Activated T-helper 2 cell treated with anti-CD3 and anti-CD28 coated beads, Interferon-gamma antibody, Interleukin-2, Interleukin-4, amounts not matched to agents 10 μg/mL and 5 μg/mL and 100 μg/mL, durations not matched to agents 14 hours and 24 hours and 36 hours (primary cell): ENCODE results near the gene CNPY4. TPM values are rescaled to one million over a fixed set of nuclear protein-coding genes. Genes with fewer than 3 reads are reported as not detected.

ENCODE experiments used
- DNase-seq: peaks from one replicate; pipeline ENCODE4 v3.0.0; 2021; ENCODE audit warnings: low spot score
- H3K27ac Mint-ChIP-seq: one replicate; pipeline ENCODE4 v1.8.0; 2021; ENCODE audit warnings: mixed read lengths
- H3K27me3 Mint-ChIP-seq: one replicate; pipeline ENCODE4 v1.8.0; 2021; ENCODE audit warnings: low read depth, mixed read lengths
- H3K36me3 Mint-ChIP-seq: one replicate; pipeline ENCODE4 v1.8.0; 2021; ENCODE audit warnings: low read depth, mixed read lengths
- H3K4me1 Mint-ChIP-seq: one replicate; pipeline ENCODE4 v1.8.0; 2021; ENCODE audit warnings: low read depth, mixed read lengths
- H3K4me3 Mint-ChIP-seq: one replicate; pipeline ENCODE4 v1.8.0; 2021; ENCODE audit warnings: low read depth, mild to moderate bottlenecking, moderate library complexity, mixed read lengths
- H3K9me3 Mint-ChIP-seq: one replicate; pipeline ENCODE4 v1.8.0; 2021; ENCODE audit warnings: mixed read lengths
- intact Hi-C: fragments of 100-400 bp; cut with micrococcal nuclease; formaldehyde crosslinking; loops from one replicate; pipeline ENCODE4 v1.15.1; 2023
- total RNA-seq: library from RNA; stranded (reverse); gene quantifications from 2 replicates; pipeline ENCODE4 v1.2.3, GENCODE V29; 2022

CNPY4 gene, protein sequence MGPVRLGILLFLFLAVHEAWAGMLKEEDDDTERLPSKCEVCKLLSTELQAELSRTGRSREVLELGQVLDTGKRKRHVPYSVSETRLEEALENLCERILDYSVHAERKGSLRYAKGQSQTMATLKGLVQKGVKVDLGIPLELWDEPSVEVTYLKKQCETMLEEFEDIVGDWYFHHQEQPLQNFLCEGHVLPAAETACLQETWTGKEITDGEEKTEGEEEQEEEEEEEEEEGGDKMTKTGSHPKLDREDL
- 17.0 and 19.1 TPM in 2 replicates for total RNA-seq

DNA sequence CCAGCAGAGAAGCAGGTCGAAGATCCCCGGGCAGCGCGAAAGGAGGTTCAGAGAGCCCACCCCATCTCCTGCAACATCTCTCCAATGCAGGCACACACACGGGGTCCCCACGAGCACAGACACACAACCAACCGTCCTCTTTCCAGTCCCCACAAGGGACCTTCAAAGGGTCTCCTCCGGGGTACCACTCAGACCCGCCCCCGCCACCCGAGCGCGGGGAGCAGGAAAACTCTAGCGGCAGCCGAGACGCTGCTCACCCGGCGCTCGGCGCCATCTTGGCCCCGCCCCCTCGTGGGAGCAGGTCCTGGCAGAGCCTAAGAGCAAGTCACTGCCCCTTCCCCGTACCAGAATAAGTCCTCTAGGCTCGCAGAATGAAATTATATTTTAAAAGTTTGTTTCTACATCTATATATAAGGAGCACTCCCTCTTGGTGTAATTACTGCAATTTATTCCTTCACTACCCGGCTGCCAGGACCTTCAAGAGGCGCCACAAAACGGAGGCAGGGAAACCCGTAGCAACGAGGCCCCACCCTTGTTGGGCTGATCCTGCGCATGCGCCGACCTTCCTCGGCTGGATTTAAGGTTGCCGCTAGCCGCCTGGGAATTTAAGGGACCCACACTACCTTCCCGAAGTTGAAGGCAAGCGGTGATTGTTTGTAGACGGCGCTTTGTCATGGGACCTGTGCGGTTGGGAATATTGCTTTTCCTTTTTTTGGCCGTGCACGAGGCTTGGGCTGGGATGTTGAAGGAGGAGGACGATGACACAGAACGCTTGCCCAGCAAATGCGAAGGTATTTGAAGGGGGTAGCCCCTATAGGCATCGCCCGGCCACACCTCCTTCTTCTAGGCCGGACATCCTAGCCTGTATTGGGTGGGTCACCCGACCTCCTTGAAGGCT lies at the start of gene CNPY4, which contains the start of gene TAF6:
Gene CNPY4, plus strand, starts transcription at position 563 of the 898 bp plus-strand sequence. Its CDS starts 111 bp downstream, at position 674.
Gene TAF6, minus strand, starts transcription at position 287 of the 898 bp plus-strand sequence. CDS start 5,149 bp downstream, outside the sequence.
- Mint-ChIP-seq H3K4me1 (peaks cover 14% of the 10 kb centered on the region), H3K27me3 (no peaks in the 10 kb centered on the region)
- intact Hi-C loops = loop anchor here (1.0 kb wide), 1 partner anchor 8 kb away; no protein-coding TSS in a partner anchor

DNA sequence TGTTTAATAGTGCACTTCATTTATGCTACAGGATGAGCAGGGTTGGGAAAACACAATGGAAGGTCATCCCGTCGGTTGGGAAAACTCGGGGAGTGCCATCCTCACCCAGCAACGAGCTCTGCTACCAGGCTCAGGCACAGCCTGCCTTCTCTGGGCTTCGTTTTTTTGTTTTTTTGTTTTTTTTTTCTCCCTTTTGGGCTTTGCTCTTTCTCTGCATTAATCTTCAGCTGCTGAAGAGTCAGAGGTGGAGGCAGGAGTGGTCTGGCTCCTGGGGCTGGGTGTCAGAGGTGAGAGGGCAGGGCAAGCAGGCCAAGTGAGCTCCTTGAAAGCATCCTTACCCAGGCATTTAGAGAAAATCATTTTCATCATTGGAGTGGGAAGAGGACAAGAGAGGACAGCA lies 49.4 kb upstream of the CNPY4 start:
- intact Hi-C loops = no loop called here
- Mint-ChIP-seq H3K9me3 (peaks cover 44% of the 10 kb centered on the region), H3K4me1 (no peaks in the 10 kb centered on the region), H3K27ac (no peak overlapping the region), H3K36me3 (peaks cover 82% of the 10 kb centered on the region), H3K4me3 (no peak overlapping the region), H3K27me3 (no peaks in the 10 kb centered on the region)
- DNase-seq = no peak

More for the DNA sequence above, at the start of gene CNPY4, which contains the start of gene TAF6:
- Mint-ChIP-seq H3K27ac (peak within 1 kb of the TSS; percentile 90), H3K4me3 (peak within 1 kb of the TSS; percentile 97), H3K9me3 (no peaks in the 10 kb centered on the region), H3K36me3 (peaks cover 27% of the 10 kb centered on the region)
- DNase-seq = peak; percentile 91

DNA sequence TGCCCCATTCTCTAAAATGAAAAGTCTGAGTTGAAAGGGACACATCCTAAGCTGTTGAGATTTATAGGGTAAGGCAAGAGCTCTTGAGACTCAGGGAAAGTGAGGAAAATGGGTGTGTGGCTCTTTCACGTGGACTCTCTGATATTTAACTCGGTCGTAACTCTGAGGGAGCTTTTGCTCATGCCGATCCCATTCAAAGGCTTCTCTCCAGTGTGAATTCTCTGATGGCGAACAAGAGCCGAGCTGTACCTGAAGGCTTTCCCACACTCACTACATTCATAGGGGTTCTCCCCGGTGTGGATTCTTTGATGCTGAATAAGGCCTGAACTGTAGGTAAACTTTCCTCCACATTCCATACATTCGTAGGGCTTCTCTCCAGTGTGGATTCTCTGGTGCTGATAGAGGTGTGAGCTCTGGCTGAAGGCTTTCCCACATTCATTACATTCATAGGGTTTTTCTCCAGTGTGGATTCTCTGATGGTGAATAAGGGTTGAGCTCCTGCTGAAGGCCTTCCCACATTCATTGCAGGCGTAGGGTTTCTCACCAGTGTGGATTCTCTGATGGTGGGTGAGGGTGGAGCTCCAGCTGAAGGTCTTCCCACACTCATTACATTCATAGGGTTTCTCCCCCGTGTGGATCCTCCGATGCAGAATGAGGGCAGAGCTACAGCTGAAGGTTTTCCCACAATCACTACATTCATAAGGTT lies 48.3 kb upstream of the CNPY4 start:
- Mint-ChIP-seq H3K36me3 (peaks cover 88% of the 10 kb centered on the region), H3K4me3 (no peak overlapping the region), H3K27me3 (no peaks in the 10 kb centered on the region), H3K27ac (no peak overlapping the region), H3K9me3 (peaks cover 44% of the 10 kb centered on the region), H3K4me1 (no peaks in the 10 kb centered on the region)
- intact Hi-C loops = no loop called here
- no peak for DNase-seq

DNA sequence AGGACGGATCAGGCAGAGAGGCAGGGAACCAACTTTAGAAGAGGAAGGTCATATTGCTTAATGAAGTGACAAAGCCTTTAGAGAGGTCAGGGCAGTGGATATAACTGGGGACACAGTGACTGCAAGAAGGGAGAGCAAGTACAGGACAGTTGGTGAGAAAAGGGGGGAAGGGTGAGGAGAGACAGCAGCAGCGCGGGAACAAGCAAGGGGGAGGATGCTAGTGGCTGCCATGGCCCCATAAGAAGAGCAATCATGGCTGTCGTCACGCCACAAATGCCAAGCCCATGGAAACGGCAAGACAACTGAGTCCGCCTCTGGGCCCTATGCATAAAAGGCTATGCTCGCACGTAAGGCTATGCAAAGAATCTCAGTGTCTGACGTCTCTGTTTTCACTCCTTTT lies 47.0 kb upstream of the CNPY4 start:
- Mint-ChIP-seq H3K4me3 (no peak overlapping the region), H3K36me3 (peaks cover 94% of the 10 kb centered on the region), H3K27ac (no peak overlapping the region), H3K27me3 (no peaks in the 10 kb centered on the region), H3K9me3 (peaks cover 44% of the 10 kb centered on the region), H3K4me1 (no peaks in the 10 kb centered on the region)
- intact Hi-C loops = no loop called here
- no peak for DNase-seq

DNA sequence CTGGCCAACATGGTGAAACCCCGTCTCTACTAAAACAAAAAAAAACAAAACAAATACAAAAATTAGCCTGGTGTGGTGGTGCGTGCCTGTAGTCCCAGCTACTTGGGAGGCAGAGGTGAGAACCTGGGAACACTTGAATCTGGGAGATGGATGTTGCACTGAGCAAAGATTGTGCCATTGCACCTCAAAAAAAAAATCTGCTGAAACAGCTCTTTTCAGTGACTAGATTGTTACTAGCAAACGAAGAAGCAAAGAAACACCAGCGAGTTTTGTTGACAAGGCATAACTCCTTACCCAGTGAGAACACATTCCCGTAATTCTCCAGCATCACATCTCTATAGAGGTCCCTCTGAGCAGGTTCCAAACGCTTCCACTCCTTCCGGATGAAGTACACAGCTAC lies 44.6 kb upstream of the CNPY4 start:
- H3K36me3 Mint-ChIP-seq = peaks cover 92% of the 10 kb centered on the region
- H3K27ac Mint-ChIP-seq = no peak overlapping the region
- no peak for DNase-seq
- H3K4me3 Mint-ChIP-seq = no peak overlapping the region
- H3K4me1 Mint-ChIP-seq = peaks cover 4% of the 10 kb centered on the region
- H3K9me3 Mint-ChIP-seq = peaks cover 37% of the 10 kb centered on the region
- intact Hi-C loops = no loop called here
- H3K27me3 Mint-ChIP-seq = no peaks in the 10 kb centered on the region

DNA sequence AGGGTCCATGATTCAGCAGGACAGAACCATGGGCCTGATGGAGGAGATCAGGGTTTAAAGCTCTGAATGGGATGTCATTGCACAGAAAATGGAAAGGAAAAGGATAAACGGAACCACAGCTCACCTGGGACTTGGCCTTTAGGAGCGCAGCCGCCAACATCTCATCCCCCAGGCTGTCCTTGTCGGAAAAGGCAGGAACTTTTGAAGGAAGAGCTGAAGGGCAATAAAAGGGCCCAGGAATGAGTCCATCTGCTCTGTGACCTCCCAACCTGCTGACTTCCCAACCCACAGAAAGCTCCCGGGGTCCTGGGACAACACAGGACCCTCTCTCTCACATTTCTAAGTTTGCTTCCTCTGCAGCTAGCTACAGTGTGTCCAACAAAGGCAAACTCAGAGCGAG lies 44.0 kb upstream of the CNPY4 start:
- no peak for DNase-seq
- intact Hi-C loops = no loop called here
- H3K27ac Mint-ChIP-seq = no peak overlapping the region
- H3K9me3 Mint-ChIP-seq = peaks cover 31% of the 10 kb centered on the region
- peaks cover 91% of the 10 kb centered on the region for H3K36me3 Mint-ChIP-seq
- no peak overlapping the region for H3K4me3 Mint-ChIP-seq
- no peaks in the 10 kb centered on the region for H3K27me3 Mint-ChIP-seq
- H3K4me1 Mint-ChIP-seq = peaks cover 8% of the 10 kb centered on the region

DNA sequence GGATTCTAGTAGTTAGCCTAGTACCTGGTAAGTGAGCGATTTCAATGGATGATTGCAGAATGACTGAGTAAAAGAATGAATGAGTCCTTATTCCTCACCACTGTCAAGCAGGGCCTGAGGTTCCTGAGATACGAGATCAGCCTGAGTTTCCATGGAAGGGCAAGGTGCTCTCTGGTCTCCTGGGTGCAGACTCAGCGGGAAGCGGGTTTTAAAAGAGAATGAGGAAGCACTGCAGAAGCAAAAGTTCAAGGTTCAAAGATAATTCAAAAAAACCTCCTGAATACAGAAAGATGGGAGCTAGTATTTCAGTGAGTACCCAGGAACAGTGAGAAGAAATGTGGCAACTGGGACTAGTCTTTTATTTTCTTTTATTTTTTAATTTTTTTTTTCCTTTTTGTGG lies 42.2 kb upstream of the CNPY4 start:
- Mint-ChIP-seq H3K27ac (no peak overlapping the region), H3K4me3 (no peak overlapping the region), H3K4me1 (peaks cover 15% of the 10 kb centered on the region), H3K9me3 (peaks cover 13% of the 10 kb centered on the region), H3K27me3 (no peaks in the 10 kb centered on the region), H3K36me3 (peaks cover 82% of the 10 kb centered on the region)
- intact Hi-C loops = no loop called here
- no peak for DNase-seq

DNA sequence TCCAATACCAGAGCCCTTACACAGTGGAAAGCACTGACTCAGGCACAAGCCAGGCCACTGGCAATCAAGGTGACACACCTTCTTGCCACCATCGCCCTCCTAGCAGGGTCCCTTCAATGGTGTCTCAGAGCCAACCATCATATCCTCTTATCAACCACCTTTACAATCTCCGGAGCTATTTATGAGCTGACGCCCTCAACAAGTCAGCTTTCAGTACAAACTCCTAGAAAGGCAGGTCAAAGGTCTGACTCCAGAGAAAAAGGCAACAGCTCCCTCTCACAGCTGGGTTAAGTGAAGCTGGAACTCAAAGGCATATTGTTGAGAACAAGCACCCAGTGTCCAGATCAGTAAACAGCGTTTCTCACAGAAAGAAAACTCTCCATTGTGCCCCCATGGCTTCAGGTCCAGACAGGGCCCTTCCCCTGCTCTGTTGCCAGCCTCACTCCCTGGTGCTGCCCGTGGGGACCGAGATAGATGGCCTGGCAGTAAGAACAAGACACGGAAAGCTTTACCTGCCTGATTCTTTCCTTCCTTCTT lies 40.3 kb upstream of the CNPY4 start:
- no peak for DNase-seq
- Mint-ChIP-seq H3K4me1 (peaks cover 23% of the 10 kb centered on the region), H3K9me3 (no peaks in the 10 kb centered on the region), H3K4me3 (no peak overlapping the region), H3K27ac (peak overlapping the region; percentile 2), H3K36me3 (peaks cover 63% of the 10 kb centered on the region), H3K27me3 (no peaks in the 10 kb centered on the region)
- intact Hi-C loops = no loop called here

DNA sequence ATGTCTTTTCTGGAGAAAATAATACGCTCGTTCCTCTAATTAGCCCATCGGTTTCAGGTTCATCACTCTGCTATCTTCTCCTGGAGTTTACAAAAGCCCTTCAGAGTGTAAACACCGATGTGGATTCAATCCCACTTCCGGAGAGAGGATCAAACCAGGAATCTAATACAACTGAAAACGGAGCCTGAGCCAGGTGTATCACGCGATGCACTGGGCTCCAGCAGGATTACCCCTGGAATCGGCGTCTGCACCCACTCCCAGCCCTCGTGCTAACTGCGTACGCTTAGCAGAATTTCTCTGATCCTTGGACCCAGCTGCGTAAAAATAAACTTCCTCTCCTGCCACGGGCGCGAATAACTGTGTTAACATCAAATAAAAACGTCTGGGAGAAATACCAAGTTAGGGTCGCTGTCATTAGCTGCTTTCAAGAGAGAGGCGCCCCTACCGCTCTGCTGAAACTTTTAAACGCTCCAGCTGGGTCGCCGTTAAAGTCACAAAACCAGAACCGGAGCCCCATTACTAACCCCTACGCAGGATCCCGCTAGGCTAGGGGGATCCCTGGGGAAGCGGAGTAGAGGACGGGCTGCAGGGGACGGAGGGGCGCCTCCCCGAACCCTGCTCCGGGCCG lies 38.4 kb upstream of the CNPY4 start:
- no peak for DNase-seq
- intact Hi-C loops = loop anchor here (2.0 to 10.0 kb wide), 4 partner anchors 32 to 456 kb away; partner anchors contain the start of genes TRIM4 and ZSCAN21
- Mint-ChIP-seq H3K27ac (peak overlapping the region; percentile 82), H3K27me3 (peaks cover 2% of the 10 kb centered on the region), H3K4me3 (peak overlapping the region; percentile 89), H3K36me3 (peaks cover 43% of the 10 kb centered on the region), H3K4me1 (peaks cover 23% of the 10 kb centered on the region), H3K9me3 (no peaks in the 10 kb centered on the region)

DNA sequence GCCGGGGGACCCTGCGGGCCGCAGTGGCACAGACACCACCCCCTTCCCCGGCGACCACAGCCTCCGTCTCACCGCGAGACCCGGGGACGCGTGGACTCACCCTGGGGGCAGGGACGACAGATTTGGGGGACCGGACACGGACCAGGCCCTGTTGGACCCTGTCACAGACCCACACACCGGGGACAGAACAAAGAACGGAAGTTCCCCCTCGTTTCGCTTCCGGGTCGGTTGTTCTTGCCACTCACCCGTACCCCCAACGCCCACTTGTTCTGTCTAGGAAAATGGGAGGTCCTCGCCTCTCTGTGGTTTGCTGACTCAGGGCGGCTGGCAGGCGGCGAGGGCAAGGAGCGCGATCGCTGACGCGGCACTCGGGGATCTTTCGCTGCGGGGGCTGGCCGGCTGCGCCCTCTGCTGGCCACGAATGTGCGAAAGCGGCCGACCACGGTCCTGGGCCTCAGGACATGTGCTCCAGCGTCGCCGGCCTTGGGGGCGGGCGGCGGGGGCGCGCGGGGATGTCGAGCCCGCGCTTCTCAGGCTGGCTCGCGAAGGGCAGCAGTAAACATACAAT lies 37.8 kb upstream of the CNPY4 start, which contains the start of gene ZNF3:
Gene ZNF3, minus strand, starts transcription at position 189 of the 568 bp plus-strand sequence. CDS start 4,366 bp downstream, outside the sequence.
- peak within 1 kb of the TSS; percentile 88 for H3K27ac Mint-ChIP-seq
- intact Hi-C loops = loop anchor here (1.0 to 10.0 kb wide), 6 partner anchors 19 to 457 kb away; partner anchors contain the start of genes AP4M1, MCM7, TRIM4 and ZSCAN21
- peaks cover 2% of the 10 kb centered on the region for H3K27me3 Mint-ChIP-seq
- H3K4me3 Mint-ChIP-seq = peak within 1 kb of the TSS; percentile 89
- peaks cover 23% of the 10 kb centered on the region for H3K4me1 Mint-ChIP-seq
- DNase-seq = peak; percentile 98
- no peaks in the 10 kb centered on the region for H3K9me3 Mint-ChIP-seq
- H3K36me3 Mint-ChIP-seq = peaks cover 37% of the 10 kb centered on the region

DNA sequence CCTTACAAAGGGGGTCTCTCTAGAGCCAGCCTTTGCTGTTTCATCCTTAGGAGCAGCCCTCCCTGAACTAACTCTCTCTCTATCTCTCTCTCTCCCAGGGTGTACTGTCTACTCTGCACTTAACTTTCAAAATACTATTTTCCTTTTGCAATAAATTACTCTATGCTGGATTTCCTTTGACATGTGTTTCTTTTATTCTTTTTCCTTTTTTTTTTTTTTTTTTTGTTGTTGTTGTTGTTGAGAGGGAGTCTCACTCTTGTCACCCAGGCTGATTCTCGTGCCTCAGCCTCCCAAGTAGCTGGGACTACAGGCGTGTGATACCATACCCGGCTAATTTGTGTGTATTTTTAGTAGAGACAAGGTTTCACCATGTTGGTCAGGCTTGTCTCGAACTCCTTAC lies 36.5 kb upstream of the CNPY4 start:
- peak overlapping the region; percentile 88 for H3K27ac Mint-ChIP-seq
- intact Hi-C loops = loop anchor here (1.0 to 10.0 kb wide), 4 partner anchors 18 to 458 kb away; partner anchors contain the start of genes AP4M1 and MCM7
- peak overlapping the region; percentile 89 for H3K4me3 Mint-ChIP-seq
- DNase-seq = no peak
- peaks cover 26% of the 10 kb centered on the region for H3K36me3 Mint-ChIP-seq
- no peaks in the 10 kb centered on the region for H3K9me3 Mint-ChIP-seq
- peaks cover 2% of the 10 kb centered on the region for H3K27me3 Mint-ChIP-seq
- peaks cover 23% of the 10 kb centered on the region for H3K4me1 Mint-ChIP-seq
